22Rv1 (cell line): ENCODE results near the gene ZG16B.

Source experiments
- ZFX ChIP-seq: fragments of 450-650 bp; IDR thresholded peaks from 2 replicates; pipeline ENCODE4 v1.6.1; 2017; ENCODE audit warnings: antibody characterized with exemption, borderline replicate concordance
- TF ChIP-seq, protein P1 (sequence below): fragments of 450-650 bp; IDR thresholded peaks from 2 replicates; pipeline ENCODE4 v1.5.1; 2017; ENCODE audit warnings: mild to moderate bottlenecking

GRCh38 chr16:2808181-2808580 lies 21.9 kb upstream of the ZG16B start:
- TF ChIP-seq, protein P1, sequence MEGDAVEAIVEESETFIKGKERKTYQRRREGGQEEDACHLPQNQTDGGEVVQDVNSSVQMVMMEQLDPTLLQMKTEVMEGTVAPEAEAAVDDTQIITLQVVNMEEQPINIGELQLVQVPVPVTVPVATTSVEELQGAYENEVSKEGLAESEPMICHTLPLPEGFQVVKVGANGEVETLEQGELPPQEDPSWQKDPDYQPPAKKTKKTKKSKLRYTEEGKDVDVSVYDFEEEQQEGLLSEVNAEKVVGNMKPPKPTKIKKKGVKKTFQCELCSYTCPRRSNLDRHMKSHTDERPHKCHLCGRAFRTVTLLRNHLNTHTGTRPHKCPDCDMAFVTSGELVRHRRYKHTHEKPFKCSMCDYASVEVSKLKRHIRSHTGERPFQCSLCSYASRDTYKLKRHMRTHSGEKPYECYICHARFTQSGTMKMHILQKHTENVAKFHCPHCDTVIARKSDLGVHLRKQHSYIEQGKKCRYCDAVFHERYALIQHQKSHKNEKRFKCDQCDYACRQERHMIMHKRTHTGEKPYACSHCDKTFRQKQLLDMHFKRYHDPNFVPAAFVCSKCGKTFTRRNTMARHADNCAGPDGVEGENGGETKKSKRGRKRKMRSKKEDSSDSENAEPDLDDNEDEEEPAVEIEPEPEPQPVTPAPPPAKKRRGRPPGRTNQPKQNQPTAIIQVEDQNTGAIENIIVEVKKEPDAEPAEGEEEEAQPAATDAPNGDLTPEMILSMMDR = no peak
- TF ChIP-seq ZFX = no peak
